ENCODE data around the gene SLC16A3. TPM values are rescaled to one million over a fixed set of nuclear protein-coding genes. Genes with fewer than 3 reads are reported as not detected.

SLC16A3 gene
- total RNA-seq, 2 donors from 2014 or later: 148 to 298 TPM

DNA sequence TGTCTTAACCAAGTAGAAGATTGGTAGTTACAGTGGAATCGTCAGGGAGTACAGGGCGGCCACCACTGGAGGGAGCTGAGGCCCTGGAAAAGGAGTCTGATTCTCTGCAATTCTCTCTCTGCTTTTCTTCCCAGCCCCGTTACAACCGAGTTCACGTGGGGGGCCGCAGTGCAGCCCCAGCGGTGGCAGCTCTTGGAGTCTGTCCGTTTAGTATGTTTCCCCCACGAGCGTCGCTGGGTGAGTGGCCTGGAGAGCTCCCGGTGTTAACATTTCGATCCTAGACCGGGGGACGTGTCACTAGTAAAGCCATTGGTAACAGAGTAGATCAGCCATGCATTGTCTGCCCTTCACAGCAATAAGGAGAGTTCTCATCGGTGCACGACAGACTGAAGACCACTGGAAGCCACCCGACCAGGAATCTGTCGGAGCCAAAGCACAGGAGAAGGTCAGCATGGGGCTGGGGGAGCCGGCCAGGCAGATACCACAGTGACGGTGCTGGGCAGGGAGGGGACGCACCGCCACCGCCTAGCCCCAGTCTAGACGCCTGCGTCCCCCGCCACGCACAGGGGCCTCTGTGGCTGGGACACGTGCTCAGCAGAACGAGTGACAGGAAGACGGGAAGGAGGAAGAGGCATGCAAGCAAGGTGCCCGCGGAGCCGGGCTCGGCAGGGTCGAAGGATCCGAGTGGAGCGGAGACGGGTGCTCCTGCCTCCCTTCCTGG, 15.7 kb downstream of the SLC16A3 start:
- TF ChIP-seq, protein P1, sequence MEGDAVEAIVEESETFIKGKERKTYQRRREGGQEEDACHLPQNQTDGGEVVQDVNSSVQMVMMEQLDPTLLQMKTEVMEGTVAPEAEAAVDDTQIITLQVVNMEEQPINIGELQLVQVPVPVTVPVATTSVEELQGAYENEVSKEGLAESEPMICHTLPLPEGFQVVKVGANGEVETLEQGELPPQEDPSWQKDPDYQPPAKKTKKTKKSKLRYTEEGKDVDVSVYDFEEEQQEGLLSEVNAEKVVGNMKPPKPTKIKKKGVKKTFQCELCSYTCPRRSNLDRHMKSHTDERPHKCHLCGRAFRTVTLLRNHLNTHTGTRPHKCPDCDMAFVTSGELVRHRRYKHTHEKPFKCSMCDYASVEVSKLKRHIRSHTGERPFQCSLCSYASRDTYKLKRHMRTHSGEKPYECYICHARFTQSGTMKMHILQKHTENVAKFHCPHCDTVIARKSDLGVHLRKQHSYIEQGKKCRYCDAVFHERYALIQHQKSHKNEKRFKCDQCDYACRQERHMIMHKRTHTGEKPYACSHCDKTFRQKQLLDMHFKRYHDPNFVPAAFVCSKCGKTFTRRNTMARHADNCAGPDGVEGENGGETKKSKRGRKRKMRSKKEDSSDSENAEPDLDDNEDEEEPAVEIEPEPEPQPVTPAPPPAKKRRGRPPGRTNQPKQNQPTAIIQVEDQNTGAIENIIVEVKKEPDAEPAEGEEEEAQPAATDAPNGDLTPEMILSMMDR (IDR thresholded peaks at IDR 0.05): peak; percentile 36
- no peaks in the 10 kb centered on the region for H3K9me3 ChIP-seq
- no peak for DNase-seq
- H3K36me3 ChIP-seq: peaks cover 48% of the 10 kb centered on the region
- peaks cover 38% of the 10 kb centered on the region for H3K4me1 ChIP-seq
- H3K4me3 ChIP-seq: no peak overlapping the region
- intact Hi-C loops (cut with DNase I): loop anchor here (2.0 kb wide), 1 partner anchor 78 kb away; no protein-coding TSS in a partner anchor
- H3K27ac ChIP-seq: no peak overlapping the region
- no peaks in the 10 kb centered on the region for H3K27me3 ChIP-seq
- H3K9ac ChIP-seq (ENCODE audit: low read depth in 2 of 2, low read length in 2 of 2): peak overlapping the region in 1 of 2 donors; percentile 14

DNA sequence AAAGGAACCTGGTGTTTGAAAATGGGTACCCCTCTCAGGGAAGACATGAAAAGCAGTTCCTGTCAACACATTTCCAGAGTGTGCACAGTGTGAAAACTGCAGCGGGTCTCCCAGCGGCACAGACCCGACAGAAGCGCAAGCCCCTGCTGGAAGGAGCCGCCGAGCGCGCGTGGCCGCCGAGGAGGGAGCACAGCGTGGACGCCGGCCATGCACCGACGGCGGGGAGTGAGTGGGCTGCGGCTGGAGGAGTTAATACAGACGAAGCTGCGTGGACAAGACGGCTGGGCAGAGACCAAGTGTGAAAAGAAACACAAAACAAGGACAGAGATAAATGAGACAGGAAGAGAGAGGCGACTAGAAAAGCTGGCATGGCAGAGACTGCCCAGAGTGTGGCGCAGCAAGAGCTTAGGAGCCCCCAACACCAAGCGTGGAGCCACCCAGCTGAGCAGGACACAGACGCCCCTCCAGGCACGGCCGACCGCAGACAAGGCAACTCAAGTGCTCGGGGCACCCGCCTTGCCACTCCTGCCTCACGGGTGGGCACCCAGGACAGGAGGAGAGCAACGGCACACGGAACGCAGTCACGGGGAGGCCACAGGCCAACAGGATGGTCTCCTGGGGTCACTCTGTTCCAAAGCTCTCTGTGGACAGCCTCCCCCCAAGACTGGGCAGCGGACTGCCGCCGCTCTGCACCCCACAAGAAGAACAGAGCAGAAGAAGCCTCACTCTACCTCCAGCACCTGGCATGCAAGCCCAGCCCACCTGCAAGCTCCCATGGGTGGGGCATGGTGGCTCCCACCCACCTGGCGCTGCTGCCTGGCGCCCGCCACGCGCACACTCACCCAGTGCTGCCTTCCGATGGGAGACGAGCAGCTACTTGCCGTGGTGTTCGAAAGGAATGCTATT, 16.5 kb downstream of the SLC16A3 start:
- no peak for DNase-seq
- no peaks in the 10 kb centered on the region for H3K9me3 ChIP-seq
- H3K27me3 ChIP-seq: no peaks in the 10 kb centered on the region
- H3K9ac ChIP-seq (ENCODE audit: low read depth in 2 of 2, low read length in 2 of 2): no peak overlapping the region
- peaks cover 32% of the 10 kb centered on the region for H3K4me1 ChIP-seq
- H3K27ac ChIP-seq: no peak overlapping the region
- H3K36me3 ChIP-seq: peaks cover 48% of the 10 kb centered on the region
- intact Hi-C loops (cut with DNase I): loop anchor here (2.0 kb wide), 1 partner anchor 77 kb away; no protein-coding TSS in a partner anchor
- TF ChIP-seq, protein P1 (IDR thresholded peaks at IDR 0.05): no peak
- no peak overlapping the region for H3K4me3 ChIP-seq

DNA sequence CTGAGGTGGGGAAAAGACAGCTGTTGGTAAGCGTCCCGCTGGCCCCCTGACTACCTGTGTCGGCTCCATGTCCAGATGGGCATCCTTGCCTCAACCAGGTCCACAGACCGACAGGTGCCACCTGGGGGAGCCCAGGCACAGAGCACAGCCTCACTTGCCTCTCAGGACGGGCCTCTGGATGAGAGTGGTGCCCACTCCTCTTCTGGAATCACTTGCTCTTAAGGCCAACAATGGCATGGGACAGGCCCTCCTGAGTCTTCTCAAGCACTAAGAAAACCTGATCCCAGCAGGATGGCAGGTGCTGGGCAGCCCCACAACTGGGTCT, 17.2 kb downstream of the SLC16A3 start:
- intact Hi-C loops (cut with DNase I): no loop called here
- Histone ChIP-seq H3K36me3 (peaks cover 51% of the 10 kb centered on the region), H3K27ac (peak overlapping the region; percentile 32), H3K9me3 (no peaks in the 10 kb centered on the region), H3K27me3 (no peaks in the 10 kb centered on the region), H3K4me3 (no peak overlapping the region), H3K4me1 (peaks cover 31% of the 10 kb centered on the region), H3K9ac (ENCODE audit: low read depth in 2 of 2, low read length in 2 of 2) (no peak overlapping the region)
- TF ChIP-seq, protein P1 (IDR thresholded peaks at IDR 0.05): no peak
- no peak for DNase-seq

DNA sequence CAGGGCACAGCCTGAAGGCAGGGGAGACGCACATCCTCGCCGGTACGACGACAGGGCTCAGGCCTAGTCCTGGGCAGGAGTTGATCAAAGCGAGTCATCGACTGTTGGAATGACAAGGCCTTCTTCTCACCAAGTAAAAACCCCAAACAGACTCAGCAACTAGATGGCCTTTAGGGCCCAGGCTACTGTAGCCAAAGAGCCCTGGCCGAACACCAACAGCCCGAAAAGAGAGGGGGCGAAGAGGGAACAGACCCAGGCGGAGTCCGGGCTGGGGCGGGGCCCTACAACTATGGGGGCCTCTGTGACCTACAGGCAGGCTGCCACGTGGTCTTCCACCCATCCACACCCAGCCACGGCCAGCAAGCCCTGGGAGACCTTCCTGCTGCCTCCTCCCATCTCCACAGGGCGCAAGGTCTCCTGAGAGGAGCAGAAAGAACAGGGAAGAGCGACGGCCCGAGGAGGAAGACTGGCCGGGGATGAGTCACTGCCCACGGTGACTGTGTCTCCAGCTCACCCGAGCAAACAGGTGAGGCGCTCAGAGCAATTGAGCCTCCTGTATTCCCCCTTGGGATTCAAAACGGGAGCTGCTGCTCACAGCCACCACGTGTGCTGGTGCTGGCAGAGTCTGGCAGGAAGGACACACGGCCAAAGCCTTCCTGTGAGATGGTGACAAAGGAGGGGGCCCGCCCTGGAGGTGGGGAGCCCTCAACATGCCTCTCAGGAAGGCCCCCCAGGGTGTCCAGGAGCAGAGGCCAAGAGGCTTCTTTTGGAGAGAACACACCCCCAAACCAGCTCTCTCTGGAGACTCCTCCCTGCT, 17.7 kb downstream of the SLC16A3 start:
- Histone ChIP-seq H3K9ac (ENCODE audit: low read depth in 2 of 2, low read length in 2 of 2) (peak overlapping the region in 1 of 2 donors; percentile 37), H3K27ac (peak overlapping the region; percentile 32)
- no peak for DNase-seq

More for the DNA sequence above, 17.7 kb downstream of the SLC16A3 start:
- TF ChIP-seq, protein P1 (IDR thresholded peaks at IDR 0.05): no peak
- Histone ChIP-seq H3K9me3 (no peaks in the 10 kb centered on the region), H3K4me3 (no peak overlapping the region), H3K36me3 (peaks cover 57% of the 10 kb centered on the region), H3K27me3 (no peaks in the 10 kb centered on the region), H3K4me1 (peaks cover 25% of the 10 kb centered on the region)
- intact Hi-C loops (cut with DNase I): no loop called here

Measured in colonic mucosa (tissue), 4 donors.